Hepatocyte (in vitro differentiated cells): Measurements from ENCODE around the gene FBXL7.

ENCODE experiments used
- EZH2 ChIP-seq: fragments of 200-600 bp; sonication (generic); IDR thresholded peaks from 2 replicates; pipeline ENCODE4 v1.6.1; 2016; ENCODE audit warnings: antibody characterized with exemption, mild to moderate bottlenecking, borderline replicate concordance
- EZH2phosphoT487 ChIP-seq: fragments of 200-600 bp; sonication (generic); IDR thresholded peaks from one replicate; pipeline ENCODE4 v1.6.1; 2018; ENCODE audit warnings: antibody characterized with exemption, mild to moderate bottlenecking, low read depth, moderate library complexity; ENCODE audit not compliant: unreplicated experiment, severe bottlenecking
- TF ChIP-seq, protein P1 (sequence below): fragments of 200-600 bp; sonication (generic); IDR thresholded peaks from 2 replicates; pipeline ENCODE4 v1.5.1; 2016; ENCODE audit warnings: antibody characterized with exemption, mild to moderate bottlenecking; ENCODE audit not compliant: poor library complexity

DNA sequence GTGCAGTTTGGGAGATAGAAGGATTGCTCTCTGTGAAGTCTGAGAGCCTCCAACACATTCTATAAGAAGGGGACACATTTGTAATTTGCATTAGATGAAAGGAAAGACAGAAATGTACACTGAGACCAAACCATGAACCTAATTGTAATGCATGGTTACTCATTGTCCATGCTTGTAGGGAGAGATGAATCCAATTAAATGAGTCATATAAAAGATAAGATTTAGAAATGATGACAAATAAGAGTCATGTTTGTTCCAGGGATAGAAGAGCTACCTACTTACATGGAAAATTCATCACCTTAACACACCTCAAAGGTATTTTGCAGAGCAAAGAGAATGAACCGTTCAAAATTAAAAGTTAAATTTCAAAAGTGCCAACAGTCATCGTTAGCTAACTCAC is 85.1 kb downstream of the FBXL7 start:
- TF ChIP-seq, protein P1, sequence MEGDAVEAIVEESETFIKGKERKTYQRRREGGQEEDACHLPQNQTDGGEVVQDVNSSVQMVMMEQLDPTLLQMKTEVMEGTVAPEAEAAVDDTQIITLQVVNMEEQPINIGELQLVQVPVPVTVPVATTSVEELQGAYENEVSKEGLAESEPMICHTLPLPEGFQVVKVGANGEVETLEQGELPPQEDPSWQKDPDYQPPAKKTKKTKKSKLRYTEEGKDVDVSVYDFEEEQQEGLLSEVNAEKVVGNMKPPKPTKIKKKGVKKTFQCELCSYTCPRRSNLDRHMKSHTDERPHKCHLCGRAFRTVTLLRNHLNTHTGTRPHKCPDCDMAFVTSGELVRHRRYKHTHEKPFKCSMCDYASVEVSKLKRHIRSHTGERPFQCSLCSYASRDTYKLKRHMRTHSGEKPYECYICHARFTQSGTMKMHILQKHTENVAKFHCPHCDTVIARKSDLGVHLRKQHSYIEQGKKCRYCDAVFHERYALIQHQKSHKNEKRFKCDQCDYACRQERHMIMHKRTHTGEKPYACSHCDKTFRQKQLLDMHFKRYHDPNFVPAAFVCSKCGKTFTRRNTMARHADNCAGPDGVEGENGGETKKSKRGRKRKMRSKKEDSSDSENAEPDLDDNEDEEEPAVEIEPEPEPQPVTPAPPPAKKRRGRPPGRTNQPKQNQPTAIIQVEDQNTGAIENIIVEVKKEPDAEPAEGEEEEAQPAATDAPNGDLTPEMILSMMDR = no peak
- TF ChIP-seq EZH2phosphoT487 = no peak
- TF ChIP-seq EZH2 = no peak
